Thymus (tissue), 14 donors: ENCODE data around the gene TSPAN6. TPM values are rescaled to one million over a fixed set of nuclear protein-coding genes. Genes with fewer than 3 reads are reported as not detected.

Source experiments
- DNase-seq, 9 donors: peaks; one replicate each; pipeline ENCODE4 v3.0.0-alpha.2; 2013; ENCODE audit warnings: low spot score in 9 of 9, low read depth in 6 of 9, missing footprints in 1 of 9
- H3K27ac ChIP-seq, 2 donors: one replicate each; pipeline ENCODE4 v1.5.1; 2013; ENCODE audit warnings: control low read depth in 1 of 2, low read depth in 1 of 2, low read length in 1 of 2, mild to moderate bottlenecking in 1 of 2, moderate library complexity in 1 of 2
- H3K27me3 ChIP-seq, 2 donors: one replicate each; pipeline ENCODE4 v1.5.1; 2013; ENCODE audit warnings: low read length in 1 of 2; ENCODE audit not compliant: control insufficient read depth in 2 of 2, insufficient read depth in 1 of 2
- H3K36me3 ChIP-seq, 2 donors: one replicate each; pipeline ENCODE4 v1.5.1; 2013; ENCODE audit warnings: low read length in 1 of 2, mild to moderate bottlenecking in 1 of 2, moderate library complexity in 1 of 2; ENCODE audit not compliant: control insufficient read depth in 2 of 2, insufficient read depth in 2 of 2
- H3K4me1 ChIP-seq, 2 donors: one replicate each; pipeline ENCODE4 v1.5.1; 2013; ENCODE audit warnings: low read length in 2 of 2; ENCODE audit not compliant: control insufficient read depth in 2 of 2, insufficient read depth in 2 of 2
- H3K4me3 ChIP-seq, 2 donors: one replicate each; pipeline ENCODE4 v1.5.1; 2013; ENCODE audit warnings: low read length in 2 of 2, control low read depth in 1 of 2, mild to moderate bottlenecking in 1 of 2
- H3K9me3 ChIP-seq, 2 donors: one replicate each; pipeline ENCODE4 v1.5.1; 2013; ENCODE audit warnings: low read length in 1 of 2, mild to moderate bottlenecking in 1 of 2; ENCODE audit not compliant: control insufficient read depth in 2 of 2, insufficient read depth in 1 of 2
- WGBS: extraction: QIAGEN DNeasy Blood & Tissue Kit; methylation state at CpG from one replicate; pipeline ENCODE4 v1.1.7; 2013; 5-methylcytosine and 5-hydroxymethylcytosine counted together
- long read RNA-seq, 10 donors: transcript quantifications; one replicate each; lab custom pipeline, GENCODE V29; 2026
- polyA plus RNA-seq: library from polyadenylated mRNA; stranded (reverse); fragments of 200-250 nt; gene quantifications from one replicate; pipeline ENCODE4 v1.2.3, GENCODE V29; 2013
- total RNA-seq: library from RNA; stranded (reverse); fragments of 120-200 nt; gene quantifications from one replicate; pipeline ENCODE4 v1.2.4, GENCODE V29; 2013
- donor health status: healthy.

The TSPAN6 gene, protein sequence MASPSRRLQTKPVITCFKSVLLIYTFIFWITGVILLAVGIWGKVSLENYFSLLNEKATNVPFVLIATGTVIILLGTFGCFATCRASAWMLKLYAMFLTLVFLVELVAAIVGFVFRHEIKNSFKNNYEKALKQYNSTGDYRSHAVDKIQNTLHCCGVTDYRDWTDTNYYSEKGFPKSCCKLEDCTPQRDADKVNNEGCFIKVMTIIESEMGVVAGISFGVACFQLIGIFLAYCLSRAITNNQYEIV
- total RNA-seq (14.0 TPM), polyA plus RNA-seq (15.6 TPM)
- long read RNA-seq, donor 1, partial matches to known transcripts = 0 of 1 reads
- long read RNA-seq, donor 1, other reads (novel, unspliced or antisense) = 0 of 1 reads
- long read RNA-seq, donor 2, transcript TSPAN6-201 (8 exons, 2,206 nt) = major isoform, 18 of 18 reads
- long read RNA-seq, donor 2, partial matches to known transcripts = 0 of 18 reads
- long read RNA-seq, donor 2, other reads (novel, unspliced or antisense) = 0 of 18 reads
- long read RNA-seq, donor 3, transcript TSPAN6-201 (8 exons, 2,206 nt) = major isoform, 8 of 8 reads
- long read RNA-seq, donor 3, partial matches to known transcripts = 0 of 8 reads
- long read RNA-seq, donor 3, other reads (novel, unspliced or antisense) = 0 of 8 reads
- long read RNA-seq, donor 4, transcript TSPAN6-201 (8 exons, 2,206 nt) = major isoform, 7 of 7 reads
- long read RNA-seq, donor 4, partial matches to known transcripts = 0 of 7 reads
- long read RNA-seq, donor 4, other reads (novel, unspliced or antisense) = 0 of 7 reads
- long read RNA-seq, donor 5, transcript TSPAN6-201 (8 exons, 2,206 nt) = major isoform, 26 of 26 reads
- long read RNA-seq, donor 5, partial matches to known transcripts = 0 of 26 reads
- long read RNA-seq, donor 5, other reads (novel, unspliced or antisense) = 0 of 26 reads
- long read RNA-seq, donor 6, transcript TSPAN6-201 (8 exons, 2,206 nt) = major isoform, 13 of 13 reads
- long read RNA-seq, donor 6, partial matches to known transcripts = 0 of 13 reads
- long read RNA-seq, donor 6, other reads (novel, unspliced or antisense) = 0 of 13 reads
- long read RNA-seq, donor 7, transcript TSPAN6-201 (8 exons, 2,206 nt) = major isoform, 10 of 10 reads
- long read RNA-seq, donor 7, partial matches to known transcripts = 0 of 10 reads
- long read RNA-seq, donor 7, other reads (novel, unspliced or antisense) = 0 of 10 reads
- long read RNA-seq, donor 8, transcript TSPAN6-201 (8 exons, 2,206 nt) = major isoform, 6 of 6 reads
- long read RNA-seq, donor 8, partial matches to known transcripts = 0 of 6 reads
- long read RNA-seq, donor 8, other reads (novel, unspliced or antisense) = 0 of 6 reads
- long read RNA-seq, donor 9, transcript TSPAN6-201 (8 exons, 2,206 nt) = major isoform, 6 of 6 reads
- long read RNA-seq, donor 9, partial matches to known transcripts = 0 of 6 reads
- long read RNA-seq, donor 9, other reads (novel, unspliced or antisense) = 0 of 6 reads
- long read RNA-seq, donor 10, transcript TSPAN6-201 (8 exons, 2,206 nt) = major isoform, 8 of 8 reads
- long read RNA-seq, donor 10, partial matches to known transcripts = 0 of 8 reads
- long read RNA-seq, donor 10, other reads (novel, unspliced or antisense) = 0 of 8 reads

DNA sequence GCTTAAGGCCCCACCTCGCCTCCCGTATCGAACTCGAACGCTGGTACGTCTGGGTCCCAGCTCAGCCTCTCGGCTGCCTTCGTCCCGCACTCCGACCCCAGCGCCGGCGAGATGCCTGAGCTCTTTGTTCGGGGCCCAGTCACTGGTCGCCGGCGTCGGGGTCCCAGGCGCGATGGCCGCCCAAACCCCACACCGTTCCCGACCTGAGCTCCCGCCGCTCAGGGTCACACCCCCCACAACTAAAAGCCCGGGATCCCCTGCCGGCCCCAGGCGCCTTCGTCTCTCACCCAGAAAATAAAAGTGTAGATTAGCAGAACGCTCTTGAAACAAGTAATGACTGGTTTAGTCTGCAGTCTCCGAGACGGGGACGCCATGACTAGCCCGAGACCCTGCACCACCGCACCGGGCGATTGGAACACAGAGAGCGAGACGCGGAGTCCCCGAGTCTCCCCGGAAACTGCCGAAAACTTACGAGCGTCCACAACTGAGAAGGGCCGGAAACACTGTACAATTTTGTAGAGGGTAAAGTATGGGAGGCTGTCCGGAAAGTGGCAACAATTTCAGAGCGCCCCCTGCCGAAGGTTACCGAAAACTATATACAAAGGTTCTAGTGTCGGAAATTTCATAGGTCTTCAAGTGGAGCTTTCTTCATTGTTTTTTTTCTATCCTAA lies at the start of gene TSPAN6:
Gene TSPAN6 (minus strand): TSS at position 486 of the 671 bp plus-strand sequence. CDS start 112 bp downstream, at position 374.
- Histone ChIP-seq H3K4me3 (peak within 1 kb of the TSS; percentile 43 to 56), H3K27me3 (peaks cover 0 to 7% of the 10 kb centered on the region in 2 donors), H3K4me1 (no peaks in the 10 kb centered on the region), H3K36me3 (no peaks in the 10 kb centered on the region), H3K27ac (peak within 1 kb of the TSS in 1 of 2 donors; percentile 37), H3K9me3 (no peaks in the 10 kb centered on the region)
- DNase-seq = peak; percentile 54 to 93 (median 77)
- WGBS = 12% methylated on average over 51 of the region's 51 CpGs

DNA sequence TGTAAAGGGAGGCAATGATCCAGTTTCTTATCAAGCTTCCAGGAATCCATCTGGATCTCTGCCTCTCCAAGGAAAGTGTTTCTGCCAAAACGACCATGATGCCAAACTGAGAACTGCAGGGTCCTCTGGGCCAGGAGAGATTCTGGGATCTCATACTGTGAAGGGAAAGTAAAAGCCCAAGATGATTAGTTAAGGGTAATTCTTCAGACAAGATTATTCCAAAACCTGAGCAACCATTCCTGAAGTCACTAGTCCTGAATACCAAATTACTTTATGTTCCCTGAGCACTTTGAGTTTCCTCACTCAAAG lies 49.3 kb upstream of the TSPAN6 start:
- no peaks in the 10 kb centered on the region for H3K9me3 ChIP-seq
- H3K27ac ChIP-seq = no peak overlapping the region
- H3K36me3 ChIP-seq = no peaks in the 10 kb centered on the region
- no peaks in the 10 kb centered on the region for H3K4me1 ChIP-seq
- no peak for DNase-seq
- H3K4me3 ChIP-seq = no peak overlapping the region
- no peaks in the 10 kb centered on the region for H3K27me3 ChIP-seq
- WGBS = 80% methylated on average over 1 of the region's 1 CpG

DNA sequence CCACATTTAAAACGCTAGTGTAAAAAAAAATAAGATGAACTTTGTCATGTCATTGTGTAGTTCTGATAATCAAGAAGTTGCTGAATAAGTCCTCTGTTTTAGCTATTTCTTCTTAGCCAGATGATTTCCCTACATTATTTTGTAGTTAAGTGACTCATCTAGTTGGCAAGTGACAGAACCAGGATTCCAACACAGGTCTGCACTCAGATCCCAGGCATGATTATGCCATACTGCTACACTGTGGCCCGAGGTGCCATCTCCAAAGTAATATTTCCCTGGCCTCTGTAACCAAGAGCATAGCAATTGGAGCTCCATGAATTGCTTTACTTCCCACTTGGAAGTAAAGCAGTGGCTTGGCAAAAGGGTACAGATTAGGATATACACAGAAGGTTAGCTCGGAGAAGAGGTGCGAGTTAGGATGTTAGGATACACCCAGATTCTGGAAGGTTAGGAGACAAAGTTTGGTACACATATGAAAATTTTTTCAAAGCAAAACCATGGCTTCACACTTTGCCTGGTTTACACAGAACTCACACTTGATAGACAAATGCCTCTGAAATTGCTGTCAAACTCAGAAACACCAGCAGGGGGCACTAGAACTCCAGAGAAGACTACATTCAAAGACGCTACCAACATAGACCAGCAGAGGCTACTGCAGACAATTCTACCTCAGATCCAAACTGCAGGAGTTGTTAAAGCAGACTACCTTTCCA lies 48.8 kb upstream of the TSPAN6 start:
- no peak overlapping the region for H3K27ac ChIP-seq
- no peaks in the 10 kb centered on the region for H3K36me3 ChIP-seq
- H3K27me3 ChIP-seq = no peaks in the 10 kb centered on the region
- no peak overlapping the region for H3K4me3 ChIP-seq
- peak; percentile 27 to 83 (median 44) for DNase-seq
- 64% methylated on average over 5 of the region's 5 CpGs for WGBS
- H3K9me3 ChIP-seq = no peaks in the 10 kb centered on the region
- H3K4me1 ChIP-seq = no peaks in the 10 kb centered on the region

DNA sequence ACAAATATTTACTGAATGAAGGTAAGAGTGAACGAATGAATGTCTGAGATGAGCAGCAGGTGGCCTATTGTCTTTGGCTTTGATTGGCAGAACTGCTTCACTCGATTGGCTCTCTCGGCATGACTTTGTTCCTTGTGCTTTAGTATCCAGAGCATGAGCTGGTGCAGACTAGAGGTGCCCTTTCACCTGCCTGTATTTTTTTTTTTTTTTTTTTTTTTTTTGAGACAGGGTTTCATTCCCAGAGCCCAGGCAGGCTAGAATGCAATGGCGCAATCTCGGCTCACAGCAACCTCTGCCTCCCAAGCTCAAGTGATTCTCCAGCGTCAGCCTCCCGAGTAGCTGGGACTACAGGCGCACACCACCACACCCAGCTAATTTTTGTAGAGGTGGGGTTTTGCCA lies 46.3 kb upstream of the TSPAN6 start:
- Histone ChIP-seq H3K27ac (no peak overlapping the region), H3K4me1 (no peaks in the 10 kb centered on the region), H3K4me3 (no peak overlapping the region), H3K27me3 (peaks cover 0 to 2% of the 10 kb centered on the region in 2 donors), H3K9me3 (no peaks in the 10 kb centered on the region), H3K36me3 (no peaks in the 10 kb centered on the region)
- no peak for DNase-seq
- WGBS = 97% methylated on average over 8 of the region's 8 CpGs

DNA sequence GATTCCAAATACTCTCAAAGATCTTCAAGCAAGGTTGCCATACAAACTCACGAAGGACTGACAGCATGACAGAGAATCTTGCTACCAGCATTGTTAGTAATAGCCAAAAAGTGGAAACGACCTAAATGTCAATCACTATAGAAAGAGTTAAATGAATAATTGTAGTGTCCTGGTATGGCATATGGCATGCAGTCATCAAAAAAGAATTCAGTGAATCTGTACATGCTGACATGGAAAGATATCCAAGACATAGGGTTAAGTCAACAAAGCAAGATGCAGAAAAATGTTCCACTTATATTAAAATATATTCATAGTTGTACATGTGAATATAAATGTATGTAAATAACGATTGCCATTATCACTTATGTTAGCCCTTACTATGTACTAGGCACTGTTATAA lies 45.0 kb upstream of the TSPAN6 start:
- Histone ChIP-seq H3K9me3 (no peaks in the 10 kb centered on the region), H3K36me3 (no peaks in the 10 kb centered on the region), H3K4me1 (no peaks in the 10 kb centered on the region), H3K27me3 (peaks cover 0 to 2% of the 10 kb centered on the region in 2 donors), H3K27ac (no peak overlapping the region), H3K4me3 (no peak overlapping the region)
- 85% methylated on average over 3 of the region's 3 CpGs for WGBS
- no peak for DNase-seq

DNA sequence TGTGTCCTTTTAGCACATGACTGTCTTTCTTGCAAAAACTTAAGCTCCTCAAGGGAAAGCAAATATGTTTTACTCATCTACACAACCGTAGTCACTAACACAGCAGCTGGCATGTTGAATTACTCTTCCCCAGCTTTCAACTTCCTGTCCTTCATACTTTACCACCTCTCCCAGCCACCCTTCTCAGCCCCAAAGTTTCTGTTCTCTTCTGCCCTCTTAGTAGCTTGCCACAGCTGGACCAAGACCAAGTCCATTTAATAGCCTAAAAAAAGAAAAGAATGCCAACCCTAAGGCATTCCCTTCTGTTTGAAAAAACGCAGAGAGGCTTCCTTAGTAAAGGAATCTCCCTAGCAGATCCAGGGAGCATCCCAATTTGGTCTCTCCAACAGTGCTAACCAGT lies 44.1 kb upstream of the TSPAN6 start:
- Histone ChIP-seq H3K9me3 (no peaks in the 10 kb centered on the region), H3K4me3 (no peak overlapping the region), H3K4me1 (no peaks in the 10 kb centered on the region), H3K36me3 (no peaks in the 10 kb centered on the region), H3K27me3 (peaks cover 0 to 2% of the 10 kb centered on the region in 2 donors), H3K27ac (no peak overlapping the region)
- WGBS = 87% methylated on average over 2 of the region's 2 CpGs
- DNase-seq = no peak

DNA sequence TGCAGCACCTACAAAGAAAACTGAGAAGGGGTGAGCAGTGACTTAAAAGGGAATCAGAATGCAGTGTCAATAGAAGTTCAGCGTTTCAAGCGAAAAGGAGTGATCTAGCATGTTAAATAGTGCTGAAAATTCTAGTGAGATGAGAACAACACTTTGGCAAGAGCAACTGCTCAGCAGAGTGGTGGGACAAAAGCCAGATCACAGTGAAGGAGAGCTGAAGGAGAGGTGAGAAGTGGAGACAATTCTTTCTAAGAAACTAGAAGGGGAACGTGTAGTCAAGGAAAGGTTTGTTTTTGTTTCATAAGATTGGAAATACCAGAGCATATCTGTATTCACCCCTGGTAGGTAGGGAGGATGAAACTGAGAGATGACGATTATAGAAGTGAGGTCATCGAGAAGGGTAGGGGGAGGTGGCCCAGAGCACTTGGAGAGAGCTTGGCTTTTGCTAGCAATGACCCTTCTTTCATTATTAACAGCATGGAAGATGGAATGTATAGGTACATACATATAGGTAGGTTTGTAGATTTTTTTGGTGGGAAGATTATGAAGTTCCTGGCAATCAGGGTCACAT lies 41.1 kb upstream of the TSPAN6 start:
- no peaks in the 10 kb centered on the region for H3K4me1 ChIP-seq
- DNase-seq = no peak
- 94% methylated on average over 5 of the region's 5 CpGs for WGBS
- no peak overlapping the region for H3K4me3 ChIP-seq
- peaks cover 0 to 2% of the 10 kb centered on the region in 2 donors for H3K27me3 ChIP-seq
- H3K9me3 ChIP-seq = no peaks in the 10 kb centered on the region
- H3K36me3 ChIP-seq = no peaks in the 10 kb centered on the region
- no peak overlapping the region for H3K27ac ChIP-seq
